Urothelium cell line (cell line): ENCODE measurements around the gene PRSS21.

ENCODE experiments used
- DNase-seq: peaks from one replicate; pipeline ENCODE4 v3.0.0; 2011; ENCODE audit warnings: low spot score, mixed read lengths
- FAIRE-seq: peaks from 2 replicates; lab custom pipeline; 2011; peaks lifted over from hg19 to GRCh38; lab: Jason Lieb, UNC

PRSS21 gene

GRCh38 chr16:2779151-2779920 is 37.7 kb upstream of the PRSS21 start:
- no peak for DNase-seq
- no peak for FAIRE-seq

GRCh38 chr16:2779978-2780898 is 36.8 kb upstream of the PRSS21 start:
- FAIRE-seq (no peak), DNase-seq (no peak)

DNA sequence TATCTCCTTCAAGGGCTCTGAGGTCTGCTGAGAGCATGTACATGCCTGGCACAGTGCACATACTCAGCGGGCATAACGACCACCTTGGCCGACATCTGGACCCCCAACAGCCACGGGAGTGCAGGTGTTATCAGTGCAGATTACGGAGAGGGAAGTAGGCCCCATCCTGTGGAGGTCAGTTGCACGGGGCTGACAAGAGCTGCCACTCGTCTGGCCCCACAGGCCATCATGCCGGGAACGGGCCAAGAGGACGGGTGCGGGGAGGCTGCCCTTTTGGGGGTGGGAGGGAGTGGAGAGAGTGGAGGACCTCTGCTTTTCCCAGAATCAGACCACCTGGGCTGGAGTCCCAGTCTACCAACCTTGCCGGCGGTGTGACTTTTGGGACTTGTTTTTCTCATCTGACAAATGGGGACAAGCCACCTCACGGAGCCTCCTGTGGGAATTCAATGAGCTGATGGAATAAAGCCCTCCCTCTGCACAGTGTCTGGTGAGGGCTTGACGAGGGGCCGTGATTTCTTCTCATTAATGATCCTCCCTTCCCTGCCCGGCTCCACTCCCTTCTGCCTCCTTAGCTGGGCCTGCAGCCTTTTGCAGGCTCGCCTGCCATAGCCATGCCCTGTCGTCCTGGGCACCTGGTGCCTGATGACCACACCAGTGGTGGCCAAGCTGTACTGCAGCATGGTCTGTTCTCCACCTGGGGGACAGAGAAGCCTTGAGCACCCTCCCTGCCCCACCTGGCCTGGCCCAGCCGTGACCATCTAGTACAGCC is 34.3 kb upstream of the PRSS21 start:
- DNase-seq, result no peak
- peak; percentile 42 for FAIRE-seq

DNA sequence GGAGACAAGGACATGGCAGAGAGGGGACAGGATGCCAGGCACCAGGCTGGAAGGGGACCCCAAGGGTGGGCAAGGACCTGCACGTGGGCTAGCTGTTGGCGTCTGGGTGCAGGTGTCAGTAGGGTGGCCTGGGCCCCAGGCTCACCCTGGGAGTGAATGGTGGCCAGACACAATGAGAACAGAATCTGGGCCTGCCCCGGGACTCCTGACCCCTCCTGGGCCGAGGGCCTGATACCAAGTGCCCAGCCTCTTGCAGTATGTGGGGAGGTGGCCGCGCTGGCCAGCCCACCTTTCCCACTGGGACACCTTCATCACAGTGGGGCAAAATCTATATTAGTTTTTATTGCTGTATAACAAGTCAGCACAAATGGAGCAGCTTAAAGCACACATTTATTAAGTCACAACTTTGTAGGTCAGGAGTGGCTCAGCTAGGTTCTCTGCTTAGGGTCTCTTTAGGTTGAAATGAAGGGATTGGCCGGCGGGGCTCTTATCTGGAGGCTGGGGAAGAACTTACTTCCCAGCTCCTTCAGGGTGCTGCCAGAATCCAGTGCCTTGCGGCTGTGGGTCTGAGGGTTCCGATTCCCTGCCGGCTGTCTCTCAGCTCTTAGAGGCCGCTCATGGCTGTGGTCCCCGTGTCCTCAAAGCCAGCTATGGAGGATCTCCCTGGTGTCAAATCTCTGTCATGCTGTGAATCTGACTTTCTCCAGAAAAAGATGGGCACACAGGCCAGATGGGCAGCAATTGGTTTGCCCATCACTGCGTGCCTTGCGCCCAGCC is 33.3 kb upstream of the PRSS21 start:
- FAIRE-seq, result no peak
- DNase-seq, result no peak

DNA sequence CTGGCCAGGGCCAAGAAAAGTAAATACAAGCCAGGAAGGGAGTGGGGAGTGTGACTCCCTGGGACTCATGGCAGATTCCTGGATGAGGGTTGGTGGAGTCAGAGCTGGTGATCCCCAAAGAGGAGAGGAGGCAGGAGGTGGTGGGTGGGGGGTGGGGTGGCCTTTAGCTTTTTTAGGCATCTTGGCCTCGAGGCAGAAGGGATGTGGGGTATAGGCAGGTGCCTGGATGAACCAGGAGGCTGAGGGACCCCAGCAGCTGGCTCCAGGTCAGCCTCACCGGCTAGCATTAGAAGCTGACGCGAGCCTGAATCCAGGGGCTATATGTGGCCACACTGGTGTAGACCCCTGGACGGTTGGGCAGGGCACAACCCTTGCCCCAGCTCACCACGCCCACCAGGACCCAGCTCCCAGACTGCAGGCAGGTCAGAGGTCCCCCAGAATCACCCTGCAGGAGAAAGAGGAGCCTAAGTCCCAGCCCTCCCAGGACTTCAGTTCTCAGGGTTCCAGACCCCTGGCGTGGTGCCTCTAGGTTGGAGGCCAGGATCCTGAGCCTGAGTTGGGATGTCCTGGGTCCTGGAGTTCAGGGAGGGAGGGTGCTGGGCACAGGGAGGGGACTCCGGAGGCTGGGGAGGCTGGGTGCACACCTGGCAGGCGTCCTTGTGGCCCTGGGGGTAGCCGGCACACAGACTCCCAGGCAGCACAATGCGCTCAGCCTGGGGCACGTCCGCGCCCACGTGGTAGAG is 32.5 kb upstream of the PRSS21 start:
- DNase-seq (no peak), FAIRE-seq (peak; percentile 20)

DNA sequence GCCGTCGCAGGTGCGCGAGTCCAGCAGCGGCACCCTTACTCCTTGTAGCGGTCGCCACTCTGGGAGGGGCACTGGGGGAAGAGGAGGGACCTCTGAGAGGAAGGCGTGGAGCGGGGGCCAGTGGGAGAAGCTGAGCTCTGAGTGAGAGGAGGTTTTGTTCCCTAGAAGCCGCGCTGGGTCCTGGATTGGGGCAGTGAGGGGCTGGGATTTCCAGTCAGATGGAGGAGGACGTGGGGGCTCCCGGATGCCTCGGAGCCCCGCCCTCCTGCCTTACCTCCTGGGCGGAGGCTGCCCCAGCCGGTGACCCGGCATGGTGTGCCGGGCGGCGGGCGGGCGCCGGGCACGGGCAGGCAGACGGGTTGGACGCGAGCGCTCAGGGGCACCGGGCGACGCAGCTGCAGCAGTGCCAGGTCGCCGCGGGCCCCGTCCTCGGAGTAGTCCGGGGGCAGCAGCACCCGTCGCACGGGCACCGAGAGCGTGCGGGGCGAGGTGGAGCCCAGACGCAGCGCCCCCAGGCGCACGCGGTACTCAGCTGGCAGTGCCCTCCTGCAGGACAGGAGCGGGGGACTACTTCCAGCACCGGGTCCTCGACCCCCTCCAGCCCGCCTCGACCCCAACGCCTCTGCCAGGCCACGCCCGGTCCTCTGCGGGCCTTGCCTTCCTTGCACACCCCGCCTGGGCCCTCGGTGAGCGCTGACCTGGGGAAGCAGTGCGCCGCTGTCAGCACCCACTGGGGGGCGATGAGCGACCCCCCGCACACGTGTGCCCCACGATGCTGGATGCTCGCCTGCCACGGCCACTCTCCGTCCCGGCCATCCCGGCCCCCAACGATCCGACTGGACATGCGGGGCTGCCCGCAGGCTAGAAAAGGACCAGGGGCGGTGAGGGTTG is 31.7 kb upstream of the PRSS21 start:
- DNase-seq, result no peak
- no peak for FAIRE-seq

GRCh38 chr16:2786061-2786825 is 30.8 kb upstream of the PRSS21 start:
- DNase-seq, result no peak
- peak; percentile 62 for FAIRE-seq

DNA sequence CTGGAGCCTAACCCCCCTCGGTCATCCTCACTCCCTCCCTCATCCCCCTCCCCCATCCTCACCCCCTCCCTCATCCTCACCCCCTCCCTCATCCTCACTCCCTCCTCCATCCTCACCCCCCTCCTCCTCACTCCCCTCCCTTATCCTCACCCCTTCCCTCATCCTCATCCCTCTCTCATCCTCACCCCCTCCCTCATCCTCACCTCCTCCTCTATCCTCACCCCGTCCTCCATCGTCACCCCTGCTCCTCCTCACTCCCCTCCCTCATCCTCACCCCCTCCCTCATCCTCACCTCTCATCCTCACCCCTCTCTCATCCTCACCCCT is 30.2 kb upstream of the PRSS21 start:
- DNase-seq, result no peak
- no peak for FAIRE-seq

DNA sequence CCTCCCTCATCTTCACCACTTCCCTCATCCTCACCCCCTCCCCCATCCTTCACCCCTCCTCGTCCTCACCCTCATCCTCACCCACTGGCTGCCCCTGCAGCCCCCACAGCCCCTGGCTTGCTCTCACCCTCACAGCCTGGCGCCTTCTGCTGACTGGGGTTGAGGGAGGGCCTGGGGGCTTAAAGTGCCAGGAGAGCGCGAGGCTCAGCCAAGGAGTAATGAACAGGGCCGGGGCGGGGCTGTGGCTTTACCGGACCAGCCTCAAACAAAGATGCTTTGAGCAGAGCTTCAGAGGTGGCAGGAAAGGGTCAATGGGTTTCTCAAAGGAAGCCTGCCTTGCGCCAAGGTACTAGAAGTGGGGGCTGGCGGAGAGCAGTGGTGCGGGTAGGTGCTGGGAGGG is 29.6 kb upstream of the PRSS21 start, which contains the start of gene PRSS33:
Gene PRSS33, minus strand, starts transcription at position 155 of the 400 bp plus-strand sequence. CDS start 1,013 bp downstream, outside the sequence.
- no peak for DNase-seq
- peak; percentile 89 for FAIRE-seq

GRCh38 chr16:2787961-2788360 is 29.1 kb upstream of the PRSS21 start:
- DNase-seq, result no peak
- FAIRE-seq, result no peak

GRCh38 chr16:2790631-2791030 is 26.4 kb upstream of the PRSS21 start:
- no peak for FAIRE-seq
- no peak for DNase-seq

DNA sequence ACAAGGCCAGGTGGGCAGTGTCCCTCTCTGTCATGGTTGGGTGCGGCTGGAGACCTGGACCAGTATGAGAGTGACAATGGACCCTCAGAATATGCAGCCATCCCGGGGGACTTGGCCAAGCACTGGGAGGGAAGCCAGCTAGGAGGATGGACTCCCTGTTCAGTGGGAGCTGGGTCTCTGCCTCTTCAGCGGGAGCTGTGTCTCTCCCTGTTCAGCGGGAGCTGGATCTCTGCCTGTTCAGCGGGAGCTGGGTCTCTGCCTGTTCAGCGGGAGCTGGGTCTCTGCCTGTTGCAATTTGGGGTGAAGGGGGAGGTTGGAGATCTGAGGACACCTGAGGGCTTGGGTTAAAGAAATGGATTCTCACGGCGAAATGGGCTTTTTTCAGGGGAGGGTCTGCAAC is 25.9 kb upstream of the PRSS21 start:
- FAIRE-seq (no peak), DNase-seq (no peak)

- DNase-seq, result no peak
- no peak for FAIRE-seq
These were observed 24.1 kb upstream of the PRSS21 start for GRCh38 chr16:2792940-2793339.

GRCh38 chr16:2795395-2796143 is 21.5 kb upstream of the PRSS21 start:
- FAIRE-seq (no peak), DNase-seq (no peak)

- DNase-seq (no peak), FAIRE-seq (no peak)
These were observed 18.3 kb upstream of the PRSS21 start for GRCh38 chr16:2798723-2799204.

DNA sequence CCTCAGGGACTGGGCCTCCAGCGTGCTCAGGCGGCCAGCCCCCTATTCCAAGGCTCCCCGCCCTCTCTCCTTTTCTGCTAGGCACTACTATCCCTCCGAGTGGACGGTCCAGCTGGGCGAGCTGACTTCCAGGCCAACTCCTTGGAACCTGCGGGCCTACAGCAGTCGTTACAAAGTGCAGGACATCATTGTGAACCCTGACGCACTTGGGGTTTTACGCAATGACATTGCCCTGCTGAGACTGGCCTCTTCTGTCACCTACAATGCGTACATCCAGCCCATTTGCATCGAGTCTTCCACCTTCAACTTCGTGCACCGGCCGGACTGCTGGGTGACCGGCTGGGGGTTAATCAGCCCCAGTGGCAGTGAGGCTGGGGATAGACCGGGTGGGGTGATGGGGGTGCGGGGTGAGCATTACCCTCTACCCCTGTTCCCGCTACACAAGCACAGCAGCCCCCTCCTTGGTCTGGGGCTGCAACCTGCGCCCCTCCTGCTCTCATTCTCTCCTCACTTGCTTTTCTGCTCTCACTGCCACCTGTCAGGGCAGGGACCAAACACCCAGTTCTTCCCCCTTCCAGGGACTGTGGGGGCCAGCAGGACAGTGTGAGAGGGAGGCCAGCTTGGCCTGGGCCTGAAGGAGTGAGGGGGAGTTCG is 17.7 kb upstream of the PRSS21 start:
- no peak for FAIRE-seq
- DNase-seq, result no peak

DNA sequence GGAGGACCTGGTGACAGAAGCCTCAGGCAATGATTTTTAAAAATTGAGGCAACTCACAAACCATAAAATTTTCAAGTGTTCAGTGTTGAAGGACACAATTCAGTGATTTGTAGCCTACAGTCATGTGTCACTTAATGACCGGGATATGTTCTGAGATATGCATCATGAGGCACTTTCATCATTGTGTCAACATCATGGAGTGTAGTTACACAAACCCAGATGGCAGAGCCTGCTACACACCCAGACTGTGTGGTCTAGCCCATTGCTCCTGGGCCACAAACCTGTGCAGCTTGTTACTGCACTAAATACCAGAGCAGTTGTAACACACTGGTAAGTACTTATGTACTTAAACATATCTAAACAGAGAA is 17.2 kb upstream of the PRSS21 start:
- FAIRE-seq (no peak), DNase-seq (no peak)
